ENCODE data around the gene TMTC1.

The TMTC1 gene

DNA sequence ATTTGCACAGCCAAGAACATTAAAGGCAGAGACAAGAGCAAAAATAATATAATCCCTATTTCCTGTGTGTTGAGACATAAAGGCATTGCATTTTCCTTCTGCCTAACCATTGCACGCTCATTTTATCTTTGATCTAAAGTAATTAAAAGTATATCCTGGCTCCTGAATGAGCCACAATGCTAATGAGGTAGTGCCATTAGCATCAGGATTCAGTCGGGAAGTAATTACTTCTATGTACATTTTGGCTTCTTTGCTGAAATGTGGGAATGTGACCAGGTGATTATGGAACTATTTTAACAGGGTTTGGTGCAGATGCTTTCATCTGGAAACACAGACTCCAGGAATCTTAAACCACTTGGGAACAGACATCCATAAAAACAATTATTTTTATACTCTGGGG lies 77.4 kb downstream of the TMTC1 start:
- DNase-seq (ENCODE audit: low read depth): peak; percentile 30
- Histone ChIP-seq H3K4me1 (ENCODE audit: control insufficient read depth, insufficient read depth, low read length) (peaks cover 35% of the 10 kb centered on the region), H3K9ac (ENCODE audit: low read length) (no peak overlapping the region), H3K36me3 (ENCODE audit: control insufficient read depth, insufficient read depth, low read length, severe bottlenecking) (peaks cover 6% of the 10 kb centered on the region), H3K9me3 (ENCODE audit: control insufficient read depth, low read length) (no peaks in the 10 kb centered on the region), H3K27me3 (replicated peaks; ENCODE audit: control insufficient read depth, insufficient read depth, low read length) (no peaks in the 10 kb centered on the region), H3K4me3 (ENCODE audit: low read length) (no peak overlapping the region)

DNA sequence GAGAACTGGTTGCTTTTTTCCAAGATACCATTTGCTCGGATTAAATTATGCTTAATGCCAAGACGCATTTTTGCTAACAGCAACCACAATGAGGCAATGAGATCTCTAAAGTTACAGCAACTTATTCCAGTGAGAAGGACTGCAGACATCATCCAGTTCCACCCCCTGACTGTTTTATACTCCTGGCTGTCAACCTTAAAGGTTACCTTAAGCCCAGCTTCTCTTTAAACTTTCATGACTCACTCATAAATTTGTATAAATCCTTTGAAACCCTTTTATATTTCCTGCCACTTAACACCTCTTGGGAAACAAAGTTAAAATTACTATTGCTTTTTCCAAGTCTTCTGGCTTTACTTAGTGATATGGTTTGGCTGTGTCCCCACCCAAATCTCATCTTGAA lies 80.2 kb downstream of the TMTC1 start:
- Histone ChIP-seq H3K36me3 (ENCODE audit: control insufficient read depth, insufficient read depth, low read length, severe bottlenecking) (peaks cover 6% of the 10 kb centered on the region), H3K4me1 (ENCODE audit: control insufficient read depth, insufficient read depth, low read length) (peaks cover 26% of the 10 kb centered on the region), H3K27me3 (replicated peaks; ENCODE audit: control insufficient read depth, insufficient read depth, low read length) (no peaks in the 10 kb centered on the region), H3K4me3 (ENCODE audit: low read length) (no peak overlapping the region), H3K9me3 (ENCODE audit: control insufficient read depth, low read length) (no peaks in the 10 kb centered on the region), H3K9ac (ENCODE audit: low read length) (no peak overlapping the region)
- DNase-seq (ENCODE audit: low read depth): no peak

DNA sequence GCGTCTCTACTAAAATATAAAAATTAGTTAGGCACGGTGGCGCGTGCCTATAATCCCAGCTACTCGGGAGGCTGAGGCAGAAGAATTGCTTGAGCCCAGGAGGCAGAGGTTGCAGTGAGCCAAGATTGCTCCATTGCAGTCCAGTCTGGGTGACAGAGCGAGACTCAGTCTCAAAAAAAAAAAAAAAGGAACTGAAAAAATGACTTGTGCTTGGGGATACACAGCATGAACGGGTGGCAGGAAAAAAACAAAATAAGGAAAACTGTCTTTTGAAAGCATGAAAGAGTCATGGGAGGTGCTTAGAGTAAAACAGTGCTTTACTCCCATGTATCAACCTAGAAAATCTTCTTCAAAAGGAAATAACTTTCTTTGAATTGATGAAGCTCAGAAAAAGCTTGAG lies 80.8 kb downstream of the TMTC1 start:
- no peaks in the 10 kb centered on the region for H3K27me3 ChIP-seq (replicated peaks; ENCODE audit: control insufficient read depth, insufficient read depth, low read length)
- no peaks in the 10 kb centered on the region for H3K9me3 ChIP-seq (ENCODE audit: control insufficient read depth, low read length)
- peaks cover 20% of the 10 kb centered on the region for H3K4me1 ChIP-seq (ENCODE audit: control insufficient read depth, insufficient read depth, low read length)
- no peak for DNase-seq (ENCODE audit: low read depth)
- peaks cover 6% of the 10 kb centered on the region for H3K36me3 ChIP-seq (ENCODE audit: control insufficient read depth, insufficient read depth, low read length, severe bottlenecking)
- no peak overlapping the region for H3K9ac ChIP-seq (ENCODE audit: low read length)
- no peak overlapping the region for H3K4me3 ChIP-seq (ENCODE audit: low read length)

DNA sequence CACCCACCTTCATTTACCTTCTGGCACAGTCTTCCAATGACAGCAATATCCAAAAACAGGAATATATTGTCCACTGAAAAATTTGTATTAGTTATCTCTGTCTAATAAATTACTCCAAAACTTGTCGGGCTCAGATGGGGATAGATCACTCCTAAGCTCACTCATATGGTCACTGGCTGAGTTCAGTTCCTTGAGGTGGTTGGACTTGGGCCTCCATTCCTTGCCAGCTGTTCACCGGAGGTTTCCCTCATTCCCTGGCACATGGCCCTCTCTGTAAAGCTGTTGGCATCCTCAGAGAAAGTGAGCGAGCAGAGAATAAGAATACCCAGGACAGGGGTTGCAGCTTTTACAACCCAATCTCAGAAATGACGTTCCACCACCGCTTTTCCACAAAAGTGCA lies 81.5 kb downstream of the TMTC1 start:
- no peak for DNase-seq (ENCODE audit: low read depth)
- no peaks in the 10 kb centered on the region for H3K27me3 ChIP-seq (replicated peaks; ENCODE audit: control insufficient read depth, insufficient read depth, low read length)
- H3K4me1 ChIP-seq (ENCODE audit: control insufficient read depth, insufficient read depth, low read length): peaks cover 13% of the 10 kb centered on the region
- H3K9ac ChIP-seq (ENCODE audit: low read length): no peak overlapping the region
- H3K9me3 ChIP-seq (ENCODE audit: control insufficient read depth, low read length): no peaks in the 10 kb centered on the region
- H3K4me3 ChIP-seq (ENCODE audit: low read length): no peak overlapping the region
- H3K36me3 ChIP-seq (ENCODE audit: control insufficient read depth, insufficient read depth, low read length, severe bottlenecking): peaks cover 6% of the 10 kb centered on the region

DNA sequence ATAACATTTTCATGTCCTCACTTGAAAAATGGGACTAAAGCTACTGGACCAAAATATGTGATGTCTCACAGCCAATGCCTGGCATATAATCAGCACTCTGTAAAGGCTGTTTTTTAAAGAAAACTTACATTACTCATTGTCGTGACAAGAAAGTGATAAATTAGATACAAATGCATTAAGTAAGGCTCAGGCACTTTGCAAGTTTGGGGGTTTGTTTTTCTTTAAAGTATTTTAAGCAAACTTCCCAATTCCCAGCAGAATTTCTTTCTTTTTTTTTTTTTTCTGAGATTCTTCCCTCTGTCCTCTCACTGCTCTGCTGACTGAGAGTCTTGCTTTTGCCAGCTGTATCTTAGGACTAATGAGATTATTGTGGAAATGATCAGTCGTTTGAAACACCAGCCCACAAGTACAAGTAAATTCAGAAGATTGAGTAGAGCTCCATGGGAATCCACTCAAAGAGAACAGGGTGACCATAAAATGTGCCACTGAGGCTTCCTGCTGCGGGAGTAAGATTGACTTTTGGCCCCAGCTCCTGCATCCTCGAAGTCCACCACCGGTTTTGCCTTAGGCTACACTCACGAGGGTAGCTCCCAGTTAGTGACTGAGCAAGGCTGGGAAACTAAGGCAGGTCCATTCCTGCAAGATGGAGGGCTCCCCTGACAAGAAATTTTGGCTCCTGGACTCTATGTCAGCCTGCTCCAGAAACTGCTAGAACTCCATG lies 82.8 kb downstream of the TMTC1 start:
- H3K9me3 ChIP-seq (ENCODE audit: control insufficient read depth, low read length): no peaks in the 10 kb centered on the region
- H3K9ac ChIP-seq (ENCODE audit: low read length): no peak overlapping the region
- peaks cover 6% of the 10 kb centered on the region for H3K36me3 ChIP-seq (ENCODE audit: control insufficient read depth, insufficient read depth, low read length, severe bottlenecking)
- H3K4me1 ChIP-seq (ENCODE audit: control insufficient read depth, insufficient read depth, low read length): peaks cover 13% of the 10 kb centered on the region
- H3K4me3 ChIP-seq (ENCODE audit: low read length): no peak overlapping the region
- no peak for DNase-seq (ENCODE audit: low read depth)
- H3K27me3 ChIP-seq (replicated peaks; ENCODE audit: control insufficient read depth, insufficient read depth, low read length): no peaks in the 10 kb centered on the region

DNA sequence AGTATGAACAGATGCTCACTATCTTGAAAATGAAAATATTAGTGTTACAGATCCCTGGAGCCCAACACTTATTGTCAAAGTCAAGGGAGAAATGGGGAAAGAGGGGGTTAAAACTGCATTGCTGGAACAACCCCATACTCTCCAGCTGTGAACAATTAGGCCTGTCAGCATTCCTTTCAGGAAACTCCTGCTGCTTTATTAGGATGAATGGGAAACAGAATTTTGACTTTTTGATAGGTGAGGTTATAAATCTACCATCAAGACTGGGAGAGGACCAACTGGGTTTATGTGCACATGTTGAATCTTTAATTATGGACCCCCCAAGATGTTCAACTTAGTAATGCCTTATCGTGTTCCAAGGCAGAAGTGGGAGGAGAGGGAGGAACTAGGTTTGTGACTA lies 85.0 kb downstream of the TMTC1 start:
- H3K9ac ChIP-seq (ENCODE audit: low read length): no peak overlapping the region
- no peaks in the 10 kb centered on the region for H3K36me3 ChIP-seq (ENCODE audit: control insufficient read depth, insufficient read depth, low read length, severe bottlenecking)
- DNase-seq (ENCODE audit: low read depth): no peak
- H3K27me3 ChIP-seq (replicated peaks; ENCODE audit: control insufficient read depth, insufficient read depth, low read length): no peaks in the 10 kb centered on the region
- H3K9me3 ChIP-seq (ENCODE audit: control insufficient read depth, low read length): no peaks in the 10 kb centered on the region
- H3K4me1 ChIP-seq (ENCODE audit: control insufficient read depth, insufficient read depth, low read length): peaks cover 13% of the 10 kb centered on the region
- H3K4me3 ChIP-seq (ENCODE audit: low read length): no peak overlapping the region

DNA sequence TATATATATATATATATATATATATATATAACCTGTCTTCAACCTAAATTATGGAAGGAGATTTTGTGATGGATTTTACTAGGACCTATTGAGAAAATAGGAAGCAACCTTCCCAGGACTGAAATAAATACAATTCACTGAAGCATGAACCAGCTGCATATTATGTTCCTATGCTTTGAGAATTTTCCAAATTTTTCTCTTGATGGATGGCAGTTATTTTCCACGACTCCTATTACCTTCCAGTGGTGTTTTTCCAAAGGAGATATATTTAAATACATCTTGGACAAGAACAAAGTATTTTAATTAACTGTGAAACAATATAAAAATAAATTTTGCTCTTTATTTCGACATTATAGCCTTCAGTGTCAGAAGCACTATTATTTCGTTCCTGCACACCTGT lies 87.9 kb downstream of the TMTC1 start:
- H3K4me1 ChIP-seq (ENCODE audit: control insufficient read depth, insufficient read depth, low read length): peaks cover 6% of the 10 kb centered on the region
- H3K9ac ChIP-seq (ENCODE audit: low read length): no peak overlapping the region
- DNase-seq (ENCODE audit: low read depth): no peak

DNA sequence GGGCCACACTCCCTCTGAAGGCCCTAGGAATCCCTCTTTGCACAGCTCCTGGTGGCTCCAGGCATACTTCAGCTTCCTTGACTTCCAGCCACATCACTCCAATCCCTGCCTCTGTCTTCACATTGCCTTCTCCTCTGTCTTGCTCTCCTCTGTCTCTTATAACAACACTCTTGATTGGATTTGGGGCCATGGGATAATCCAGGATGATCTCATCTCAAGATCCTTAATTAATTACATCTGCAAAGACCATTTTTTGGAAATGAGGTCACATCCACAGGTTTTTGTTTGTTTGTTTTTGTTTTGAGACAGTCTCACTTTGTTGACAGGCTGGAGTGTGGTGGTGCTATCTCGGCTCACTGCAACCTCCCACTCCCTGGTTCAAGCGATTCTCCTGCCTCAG lies 88.7 kb downstream of the TMTC1 start:
- H3K4me3 ChIP-seq (ENCODE audit: low read length): no peak overlapping the region
- no peaks in the 10 kb centered on the region for H3K9me3 ChIP-seq (ENCODE audit: control insufficient read depth, low read length)
- no peaks in the 10 kb centered on the region for H3K36me3 ChIP-seq (ENCODE audit: control insufficient read depth, insufficient read depth, low read length, severe bottlenecking)
- DNase-seq (ENCODE audit: low read depth): peak; percentile 45
- no peak overlapping the region for H3K9ac ChIP-seq (ENCODE audit: low read length)
- H3K27me3 ChIP-seq (replicated peaks; ENCODE audit: control insufficient read depth, insufficient read depth, low read length): no peaks in the 10 kb centered on the region
- no peaks in the 10 kb centered on the region for H3K4me1 ChIP-seq (ENCODE audit: control insufficient read depth, insufficient read depth, low read length)

More for the DNA sequence above, 87.9 kb downstream of the TMTC1 start:
- Histone ChIP-seq H3K27me3 (replicated peaks; ENCODE audit: control insufficient read depth, insufficient read depth, low read length) (no peaks in the 10 kb centered on the region), H3K9me3 (ENCODE audit: control insufficient read depth, low read length) (no peaks in the 10 kb centered on the region), H3K36me3 (ENCODE audit: control insufficient read depth, insufficient read depth, low read length, severe bottlenecking) (no peaks in the 10 kb centered on the region), H3K4me3 (ENCODE audit: low read length) (no peak overlapping the region)

DNA sequence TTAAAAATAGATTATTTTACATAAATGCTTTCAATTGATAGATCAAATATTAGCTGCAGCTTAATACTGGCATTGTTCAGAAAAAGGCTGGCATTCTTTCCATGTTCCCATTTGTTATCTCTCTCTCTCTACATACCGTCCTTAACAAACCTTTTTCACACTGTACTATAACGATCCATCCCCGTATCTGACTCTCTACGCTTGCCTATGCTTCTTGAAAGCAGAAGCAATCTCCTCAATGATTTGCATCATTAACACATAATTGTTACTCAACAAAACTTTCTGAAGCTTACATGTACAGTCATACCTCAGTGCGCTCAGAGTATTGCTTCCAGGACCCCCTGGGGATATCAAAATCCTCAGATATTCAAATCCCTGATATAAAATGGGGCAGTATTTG lies 89.7 kb downstream of the TMTC1 start:
- DNase-seq (ENCODE audit: low read depth): no peak
- H3K9ac ChIP-seq (ENCODE audit: low read length): no peak overlapping the region
- H3K4me1 ChIP-seq (ENCODE audit: control insufficient read depth, insufficient read depth, low read length): no peaks in the 10 kb centered on the region

DNA sequence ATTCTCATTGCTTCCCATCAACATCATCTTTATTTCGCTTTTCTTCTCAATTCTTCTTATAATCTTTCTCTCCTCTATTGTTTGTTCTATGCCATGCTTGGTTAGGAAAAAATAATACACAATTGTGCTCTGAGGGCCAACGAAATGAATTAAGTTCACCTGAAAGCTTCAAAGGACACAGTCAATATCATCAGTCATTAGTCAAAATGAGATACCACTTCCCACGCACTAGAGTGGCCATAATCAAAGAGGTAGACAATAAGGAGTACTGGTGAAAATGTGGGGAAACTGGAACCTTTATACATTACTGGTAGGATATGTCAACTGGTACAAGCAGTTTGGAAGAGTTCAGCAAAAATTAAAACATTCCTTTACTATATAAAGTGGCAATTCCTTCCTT lies 91.5 kb downstream of the TMTC1 start:
- no peaks in the 10 kb centered on the region for H3K9me3 ChIP-seq (ENCODE audit: control insufficient read depth, low read length)
- H3K27me3 ChIP-seq (replicated peaks; ENCODE audit: control insufficient read depth, insufficient read depth, low read length): no peaks in the 10 kb centered on the region
- H3K9ac ChIP-seq (ENCODE audit: low read length): no peak overlapping the region
- H3K4me3 ChIP-seq (ENCODE audit: low read length): no peak overlapping the region
- no peaks in the 10 kb centered on the region for H3K4me1 ChIP-seq (ENCODE audit: control insufficient read depth, insufficient read depth, low read length)
- no peak for DNase-seq (ENCODE audit: low read depth)
- H3K36me3 ChIP-seq (ENCODE audit: control insufficient read depth, insufficient read depth, low read length, severe bottlenecking): no peaks in the 10 kb centered on the region

More for the DNA sequence above, 89.7 kb downstream of the TMTC1 start:
- Histone ChIP-seq H3K36me3 (ENCODE audit: control insufficient read depth, insufficient read depth, low read length, severe bottlenecking) (no peaks in the 10 kb centered on the region), H3K9me3 (ENCODE audit: control insufficient read depth, low read length) (no peaks in the 10 kb centered on the region), H3K27me3 (replicated peaks; ENCODE audit: control insufficient read depth, insufficient read depth, low read length) (no peaks in the 10 kb centered on the region), H3K4me3 (ENCODE audit: low read length) (no peak overlapping the region)

DNA sequence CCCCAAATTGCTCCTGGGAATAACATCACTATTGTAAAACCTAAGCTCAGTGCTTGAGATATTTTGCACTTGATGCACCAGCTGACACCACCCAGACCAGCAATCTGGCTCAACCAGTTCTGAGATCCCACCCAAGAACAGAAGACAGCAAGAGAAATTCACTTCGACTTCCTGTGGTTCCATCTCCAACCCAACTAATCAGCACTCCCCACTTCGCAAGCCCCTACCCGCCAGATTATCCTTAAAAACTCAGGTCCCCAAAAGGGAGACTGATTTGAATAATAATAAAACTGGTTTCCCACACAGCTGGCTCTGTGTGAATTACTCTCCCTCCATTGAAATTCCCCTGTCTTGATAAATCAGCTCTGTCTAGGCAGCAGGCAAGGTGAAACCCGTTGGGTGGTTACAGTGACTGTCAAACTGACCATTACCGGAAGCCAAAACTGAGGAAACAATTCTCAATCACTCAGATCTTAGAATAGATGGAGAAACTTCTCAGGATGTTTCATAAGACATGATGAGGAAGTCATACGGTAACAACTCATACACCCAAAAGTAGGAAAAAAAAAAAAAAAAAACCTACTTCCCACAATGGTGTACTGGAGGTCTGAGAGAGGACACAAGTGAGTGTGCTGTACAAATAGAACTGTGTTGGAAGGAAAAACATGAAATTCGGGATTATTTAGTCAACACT lies 92.4 kb downstream of the TMTC1 start:
- Histone ChIP-seq H3K9me3 (ENCODE audit: control insufficient read depth, low read length) (no peaks in the 10 kb centered on the region), H3K36me3 (ENCODE audit: control insufficient read depth, insufficient read depth, low read length, severe bottlenecking) (no peaks in the 10 kb centered on the region), H3K27me3 (replicated peaks; ENCODE audit: control insufficient read depth, insufficient read depth, low read length) (no peaks in the 10 kb centered on the region), H3K4me1 (ENCODE audit: control insufficient read depth, insufficient read depth, low read length) (no peaks in the 10 kb centered on the region), H3K4me3 (ENCODE audit: low read length) (no peak overlapping the region), H3K9ac (ENCODE audit: low read length) (no peak overlapping the region)
- DNase-seq (ENCODE audit: low read depth): no peak
